GM21381 (cell line): ENCODE measurements around the gene POLR2J.
"Not testable (repeated sequence)": the region's sequence is repeated elsewhere in the genome, so short reads cannot be mapped to it uniquely, and the experiment has no call there.

ENCODE experiments used
- ATAC-seq: cut with Tn5 transposase; IDR thresholded peaks from one replicate; pipeline ENCODE4 v1.9.1; 2021; ENCODE audit warnings: mild to moderate bottlenecking, moderate library complexity; ENCODE audit not compliant: unreplicated experiment

POLR2J gene

DNA sequence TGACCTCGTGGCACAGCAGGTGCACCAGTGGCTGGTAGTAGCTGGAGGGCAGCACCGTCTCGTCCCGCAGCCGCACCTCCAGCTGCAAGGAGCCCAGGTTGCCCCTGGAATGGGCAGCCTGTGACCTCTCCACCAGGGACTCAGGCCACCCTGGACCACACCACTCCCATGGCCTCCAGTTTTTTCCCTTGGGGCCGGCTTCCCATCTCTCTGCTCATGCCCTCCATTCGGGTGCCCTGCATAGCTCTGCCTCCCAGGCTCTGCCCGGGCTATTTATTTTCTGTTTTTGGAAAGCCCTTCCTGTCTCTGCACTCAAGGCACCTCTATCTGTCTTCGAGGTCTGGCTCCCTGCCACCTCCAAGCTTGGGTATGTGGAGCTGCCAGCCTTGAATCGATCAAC is 18.1 kb upstream of the POLR2J start:
- ATAC-seq = not testable (repeated sequence)

DNA sequence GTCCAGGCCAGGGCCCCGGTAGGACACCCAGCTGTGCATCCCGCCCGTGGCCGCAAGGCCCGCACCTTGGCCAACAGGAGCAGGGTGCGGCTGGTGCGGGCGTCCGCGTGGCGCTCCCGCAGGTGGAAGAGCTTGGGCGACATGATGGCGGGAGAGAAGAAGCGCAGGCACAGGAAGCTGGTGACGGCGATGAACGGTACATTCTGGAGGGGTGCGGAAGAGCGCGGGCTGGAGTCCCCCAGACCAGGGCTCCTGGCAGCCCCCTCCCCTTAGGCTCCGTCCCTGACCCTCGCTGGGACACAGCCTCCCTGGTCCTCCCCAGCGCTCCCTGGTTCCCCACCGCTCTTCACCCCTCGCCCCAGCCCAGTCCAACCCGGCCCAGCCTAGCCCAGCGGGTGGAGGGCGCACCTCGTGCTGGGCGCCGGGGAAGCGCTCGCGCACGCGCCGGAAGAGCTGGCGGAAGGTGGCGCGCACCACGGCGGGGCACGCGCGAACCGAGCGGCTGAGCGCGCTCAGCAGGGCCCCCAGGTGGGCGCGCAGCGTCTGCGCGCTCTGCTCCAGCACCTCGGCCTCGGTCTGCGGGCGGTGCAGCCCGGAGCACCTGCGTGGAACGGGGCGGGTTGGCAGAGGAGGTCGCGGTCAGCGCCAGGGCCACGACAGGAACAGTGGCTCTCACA is 15.9 kb upstream of the POLR2J start:
- ATAC-seq = peak; percentile 65

DNA sequence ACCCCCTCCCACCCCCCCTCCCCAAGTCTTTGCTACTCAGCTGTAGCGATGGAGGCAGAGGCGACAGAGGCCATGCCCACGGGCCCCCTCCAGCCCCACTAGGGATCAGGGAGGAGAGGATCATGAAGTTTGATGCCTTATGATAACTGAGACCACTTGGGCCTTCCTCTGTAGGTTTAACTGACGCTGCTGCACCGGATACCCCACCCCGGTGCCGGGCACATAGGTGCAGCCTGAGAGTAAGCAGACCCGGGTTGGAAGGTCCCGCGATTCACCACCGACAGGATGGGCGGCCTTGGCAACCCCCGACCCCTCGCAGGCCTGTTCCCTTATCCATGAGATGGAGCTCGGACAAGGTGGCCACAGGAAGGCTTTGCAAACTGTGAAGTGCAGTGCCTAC is 15.3 kb upstream of the POLR2J start:
- ATAC-seq = not testable (repeated sequence)

DNA sequence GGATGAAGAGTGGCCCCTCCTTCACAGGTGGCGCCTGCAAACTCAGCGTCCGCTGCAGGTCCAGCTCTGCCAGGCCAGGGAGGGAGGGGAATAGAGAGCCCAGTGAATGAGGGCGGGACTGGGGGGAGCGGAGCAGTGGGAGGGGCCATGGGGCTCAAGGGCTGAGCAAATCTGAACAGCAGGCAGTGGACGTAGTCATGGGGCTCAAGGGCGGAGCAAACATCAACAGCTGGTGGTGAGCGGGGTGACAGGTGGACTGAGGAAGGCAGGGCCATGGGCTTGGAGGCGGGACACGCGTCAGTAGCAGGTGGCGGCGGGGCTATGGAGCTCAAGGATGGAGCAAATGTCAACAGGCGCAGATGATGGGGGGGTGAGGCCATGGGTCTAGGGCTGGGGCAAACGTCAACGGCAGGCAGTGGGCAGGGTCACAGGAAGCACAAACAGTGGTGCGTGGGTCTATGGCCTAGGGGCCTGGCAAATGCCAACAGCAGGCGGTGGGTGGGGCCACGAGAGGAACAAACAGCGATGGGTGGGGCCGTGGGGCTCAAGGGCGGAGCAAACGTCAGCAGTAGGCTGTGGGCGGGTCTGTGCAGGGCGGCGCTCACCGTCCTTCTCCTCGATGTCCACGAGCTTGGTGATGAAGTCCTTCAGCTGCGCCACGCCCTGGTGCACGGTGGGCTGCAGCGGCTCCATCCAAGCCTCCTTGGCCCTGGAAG is 14.7 kb upstream of the POLR2J start:
- ATAC-seq = peak; percentile 31

DNA sequence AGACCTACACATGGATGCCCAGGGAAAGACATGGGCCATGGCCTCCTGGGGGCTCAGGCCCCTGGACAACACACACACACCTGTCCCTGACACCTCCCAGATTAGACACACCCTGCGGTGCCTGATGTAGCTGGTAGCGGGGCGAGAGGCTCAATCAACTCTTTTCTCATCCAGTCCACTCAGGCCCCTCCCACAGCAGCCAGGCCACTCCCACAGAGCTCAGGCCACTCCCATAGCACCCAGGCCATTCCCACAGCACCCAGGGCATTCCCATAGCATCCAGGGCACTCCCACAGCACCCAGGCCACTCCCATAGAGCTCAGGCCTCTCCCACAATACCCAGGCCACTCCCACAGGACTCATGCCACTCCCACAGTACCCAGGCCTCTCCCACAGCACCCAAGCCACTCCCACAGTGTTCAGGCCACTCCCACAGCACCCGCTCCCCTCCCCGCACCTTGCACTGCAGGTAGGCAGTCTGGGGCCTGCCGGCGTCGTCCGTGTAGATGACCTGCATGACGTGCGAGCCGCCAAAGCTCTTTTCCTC is 11.9 kb upstream of the POLR2J start:
- ATAC-seq = peak; percentile 34

DNA sequence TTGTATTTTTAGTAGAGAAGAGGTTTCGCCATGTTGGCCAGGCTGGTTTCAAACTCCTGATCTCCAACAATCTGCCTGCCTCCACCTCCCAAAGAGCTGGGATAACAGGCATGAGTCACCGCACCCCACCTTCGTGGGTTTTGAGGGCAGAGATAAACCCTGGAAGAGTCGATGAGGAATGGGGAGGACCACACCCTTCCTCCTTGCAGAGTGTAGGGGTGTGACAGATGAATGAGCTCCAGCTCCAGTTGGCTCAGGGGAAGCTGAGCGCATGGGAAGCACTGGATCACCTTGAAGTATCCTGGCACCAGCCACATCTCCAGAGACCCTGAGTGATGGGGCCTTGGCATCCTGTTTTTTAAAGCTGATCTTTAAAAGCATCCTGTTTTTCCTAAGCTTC is 5.6 kb upstream of the POLR2J start:
- ATAC-seq = not testable (repeated sequence)

DNA sequence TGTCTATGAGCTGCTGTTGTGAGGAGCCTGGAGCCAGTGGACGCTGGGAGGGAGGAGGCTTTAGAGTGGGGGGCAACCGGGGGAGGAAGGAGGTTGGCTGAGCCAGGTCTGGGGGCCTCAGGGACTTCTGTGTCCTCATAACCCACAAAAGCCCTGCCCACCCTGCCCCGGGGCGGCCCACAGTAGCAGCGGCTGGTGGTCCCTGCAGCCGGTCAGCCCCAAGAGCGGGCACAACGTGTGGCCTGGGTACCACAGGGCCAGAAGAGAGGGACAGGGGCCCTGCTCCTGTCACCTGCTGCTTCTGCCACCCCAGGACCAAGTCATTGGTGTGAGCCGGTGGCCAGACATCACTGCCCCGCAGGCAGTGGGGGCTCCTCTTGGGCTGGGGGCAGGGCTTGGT is 3.2 kb upstream of the POLR2J start:
- not testable (repeated sequence) for ATAC-seq

DNA sequence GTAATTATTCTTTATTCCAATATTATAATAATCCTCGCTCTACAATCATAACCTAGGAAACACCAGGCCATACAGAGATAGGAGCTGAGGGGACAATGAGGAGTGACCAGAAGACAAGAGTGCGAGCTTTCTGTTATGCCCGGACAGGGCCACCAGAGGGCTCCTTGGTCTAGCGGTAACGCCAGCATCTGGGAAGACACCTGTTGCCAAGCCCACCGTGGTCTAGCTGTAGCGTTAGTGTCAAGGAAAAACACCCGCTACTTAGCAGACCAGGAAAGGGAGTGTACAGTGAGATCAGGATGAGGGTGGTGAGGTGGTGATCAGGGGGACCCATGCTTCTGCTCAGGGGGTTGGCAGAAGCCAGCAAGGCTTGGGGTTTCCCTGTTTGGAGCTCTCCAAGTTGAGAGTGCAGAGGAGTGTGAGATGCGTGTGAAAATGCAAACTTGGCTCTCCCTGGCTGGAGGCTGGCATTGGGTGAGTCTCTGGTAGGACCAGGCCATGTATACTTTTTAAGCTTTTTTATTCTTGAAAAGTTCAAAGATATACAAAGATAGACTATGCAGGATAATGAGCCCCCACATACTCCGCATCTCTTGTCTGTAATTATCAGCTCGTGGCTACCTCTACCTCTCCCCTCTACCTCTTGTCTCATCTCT is 1.4 kb upstream of the POLR2J start:
- not testable (repeated sequence) for ATAC-seq

DNA sequence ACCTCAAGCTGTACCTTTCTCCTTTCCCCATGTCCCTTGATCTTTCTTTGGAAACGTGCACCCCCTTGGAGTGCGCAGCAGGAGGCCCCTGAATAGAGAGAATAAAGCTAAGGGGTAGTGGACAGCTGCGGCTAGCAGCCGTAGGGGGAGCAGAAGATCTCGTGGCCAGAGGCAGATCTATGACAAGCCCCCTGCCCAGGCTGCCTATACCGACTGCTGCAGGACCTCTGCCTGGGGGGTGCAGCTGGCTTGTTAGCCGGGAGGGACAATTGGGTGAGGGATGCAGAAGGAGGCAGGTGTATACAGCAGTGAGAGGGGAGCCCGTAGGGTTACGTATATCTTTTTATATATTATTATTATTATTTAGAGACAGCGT is 475 bp upstream of the POLR2J start:
- ATAC-seq = peak; percentile 28

DNA sequence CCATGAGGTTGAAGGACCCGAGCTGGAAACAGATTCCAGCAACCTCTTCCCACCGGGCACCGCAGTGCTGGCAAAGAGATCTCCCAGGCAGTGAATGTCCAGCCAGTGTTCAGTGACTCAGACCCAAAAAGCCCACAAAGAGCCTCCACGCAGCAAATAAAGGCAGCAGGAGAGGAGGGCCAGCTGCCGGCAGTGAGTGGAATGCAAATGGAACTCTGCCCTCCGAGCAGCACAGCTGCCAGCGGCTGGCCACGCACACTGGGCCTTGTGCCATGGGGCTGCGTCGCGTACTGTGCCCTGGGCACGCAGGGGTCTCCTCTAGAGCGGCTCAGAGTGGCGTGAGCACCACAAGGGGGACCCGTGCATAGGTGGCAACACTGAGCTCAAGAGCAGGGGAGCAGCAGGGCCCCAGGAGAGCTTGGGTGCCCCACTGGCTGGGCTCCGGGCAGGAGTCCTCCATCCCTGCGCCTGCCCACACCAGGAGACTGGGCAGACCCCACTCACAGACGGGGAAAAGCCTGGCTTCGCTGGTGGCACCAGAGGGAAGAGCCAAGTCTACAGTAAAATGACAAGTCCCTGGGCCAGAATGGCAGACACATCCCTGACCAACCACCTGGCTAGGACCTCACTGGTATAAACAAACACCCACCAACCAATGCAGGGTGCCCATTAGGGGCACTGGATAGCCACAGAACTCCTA is 3.8 kb downstream of the POLR2J start:
- ATAC-seq = not testable (repeated sequence)

DNA sequence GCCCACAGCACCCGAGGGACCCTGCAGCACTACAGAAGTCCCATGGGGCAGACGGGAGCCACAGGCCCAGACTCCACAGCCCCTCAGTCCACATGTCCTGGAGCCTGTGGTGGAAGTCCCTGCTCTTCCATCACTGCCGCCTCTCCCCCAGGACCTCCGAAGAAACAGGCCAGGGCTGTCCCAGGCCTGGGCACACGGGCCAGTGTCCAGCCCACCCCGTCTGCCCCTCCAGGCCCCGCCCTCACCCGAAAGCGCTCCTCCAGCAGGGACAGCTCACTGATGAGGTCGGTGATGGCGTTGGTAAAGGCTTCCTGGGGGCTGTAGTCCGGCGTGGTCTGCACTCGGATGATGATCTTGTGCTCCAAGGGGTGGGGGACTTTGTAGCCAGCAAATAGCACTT is 4.6 kb downstream of the POLR2J start:
- ATAC-seq = not testable (repeated sequence)

DNA sequence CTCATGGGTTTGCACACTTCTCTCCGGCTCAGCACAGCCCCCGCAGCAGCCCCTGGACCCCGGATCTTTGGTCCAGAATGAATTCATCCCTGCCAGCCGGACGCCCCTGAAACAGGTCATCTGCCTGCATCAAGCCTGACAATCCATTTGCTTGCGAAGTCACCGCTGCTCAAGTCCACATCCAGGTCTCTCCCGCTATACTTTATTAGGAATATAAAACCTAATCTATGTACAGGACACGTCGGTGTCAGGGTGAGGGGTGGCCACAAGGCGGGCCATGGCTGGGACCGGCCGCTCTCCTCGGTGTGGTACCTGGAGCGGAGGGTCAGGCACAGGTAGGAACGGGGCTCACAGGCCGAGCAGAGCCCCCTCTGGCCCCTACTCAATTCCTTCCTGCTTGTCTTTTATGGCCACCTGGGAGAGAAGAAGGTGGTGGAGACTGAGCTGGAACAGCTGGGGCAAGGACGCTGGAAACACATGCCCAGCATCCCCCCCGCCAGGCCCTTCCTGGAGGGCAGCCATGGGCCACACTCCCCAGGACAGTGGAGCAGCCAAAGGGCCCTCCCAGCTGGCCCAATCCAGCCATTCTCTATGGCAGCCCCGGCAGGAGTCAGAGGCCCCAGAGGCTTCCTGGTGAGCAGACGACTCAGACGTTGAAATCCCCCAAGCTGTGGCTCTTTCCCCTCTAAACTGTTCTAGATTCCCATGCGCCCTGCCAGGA is 5.3 kb downstream of the POLR2J start:
- ATAC-seq = no peak

DNA sequence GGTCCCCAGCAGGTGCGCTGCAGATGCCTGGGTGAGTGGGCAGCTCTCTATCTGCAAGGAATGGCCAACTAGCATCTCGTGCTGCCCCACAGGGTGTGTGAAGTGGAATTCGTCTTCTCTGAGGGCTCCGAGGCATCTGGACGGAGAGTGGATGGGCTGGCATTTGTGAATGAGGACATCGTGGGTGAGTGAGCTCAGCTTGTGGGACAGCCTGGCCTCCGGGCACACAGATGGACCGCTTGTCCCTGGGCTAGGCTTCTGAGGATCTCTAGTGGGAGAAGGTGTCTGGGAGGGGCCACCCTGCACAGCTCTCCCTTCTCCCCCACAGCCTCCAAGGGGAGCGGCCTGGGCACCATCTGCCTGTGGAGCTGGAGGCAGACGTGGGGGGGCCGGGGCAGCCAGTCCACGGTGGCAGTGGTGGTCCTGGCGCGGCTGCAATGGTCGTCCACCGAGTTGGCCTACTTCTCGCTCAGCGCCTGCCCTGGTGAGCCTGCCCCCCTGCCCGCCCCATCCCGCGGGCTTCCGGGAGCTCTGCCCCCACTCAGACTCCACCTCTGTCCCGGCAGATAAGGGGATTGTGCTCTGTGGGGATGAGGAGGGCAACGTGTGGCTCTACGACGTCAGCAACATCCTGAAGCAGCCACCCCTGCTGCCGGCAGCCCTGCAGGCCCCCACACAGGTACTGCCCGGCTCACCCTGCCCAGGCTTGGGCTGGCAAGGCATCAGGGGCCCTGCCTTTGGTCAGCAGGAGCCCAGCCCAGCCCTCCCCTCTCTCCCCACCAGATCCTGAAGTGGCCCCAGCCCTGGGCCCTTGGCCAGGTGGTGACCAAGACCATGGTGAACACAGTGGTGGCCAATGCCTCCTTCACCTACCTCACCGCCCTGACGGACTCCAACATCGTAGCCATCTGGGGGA is 6.3 kb downstream of the POLR2J start:
- no peak for ATAC-seq

DNA sequence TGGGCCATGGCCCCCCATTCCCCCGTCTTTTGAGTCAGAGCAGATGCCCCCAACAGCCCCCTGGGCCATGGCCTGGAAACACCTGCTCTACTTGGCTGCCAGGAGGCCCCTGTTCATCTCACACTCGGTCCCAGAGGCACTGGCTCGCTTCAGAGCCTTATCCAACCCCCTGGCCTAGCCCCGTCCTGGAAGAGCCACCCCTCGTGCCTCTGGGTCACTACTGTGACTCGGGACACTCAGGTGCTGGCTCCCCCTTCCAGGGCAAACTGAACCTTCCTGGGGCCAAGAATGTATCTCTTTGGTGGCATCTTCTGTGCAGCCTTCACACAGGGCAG is 7.0 kb downstream of the POLR2J start:
- ATAC-seq = no peak

DNA sequence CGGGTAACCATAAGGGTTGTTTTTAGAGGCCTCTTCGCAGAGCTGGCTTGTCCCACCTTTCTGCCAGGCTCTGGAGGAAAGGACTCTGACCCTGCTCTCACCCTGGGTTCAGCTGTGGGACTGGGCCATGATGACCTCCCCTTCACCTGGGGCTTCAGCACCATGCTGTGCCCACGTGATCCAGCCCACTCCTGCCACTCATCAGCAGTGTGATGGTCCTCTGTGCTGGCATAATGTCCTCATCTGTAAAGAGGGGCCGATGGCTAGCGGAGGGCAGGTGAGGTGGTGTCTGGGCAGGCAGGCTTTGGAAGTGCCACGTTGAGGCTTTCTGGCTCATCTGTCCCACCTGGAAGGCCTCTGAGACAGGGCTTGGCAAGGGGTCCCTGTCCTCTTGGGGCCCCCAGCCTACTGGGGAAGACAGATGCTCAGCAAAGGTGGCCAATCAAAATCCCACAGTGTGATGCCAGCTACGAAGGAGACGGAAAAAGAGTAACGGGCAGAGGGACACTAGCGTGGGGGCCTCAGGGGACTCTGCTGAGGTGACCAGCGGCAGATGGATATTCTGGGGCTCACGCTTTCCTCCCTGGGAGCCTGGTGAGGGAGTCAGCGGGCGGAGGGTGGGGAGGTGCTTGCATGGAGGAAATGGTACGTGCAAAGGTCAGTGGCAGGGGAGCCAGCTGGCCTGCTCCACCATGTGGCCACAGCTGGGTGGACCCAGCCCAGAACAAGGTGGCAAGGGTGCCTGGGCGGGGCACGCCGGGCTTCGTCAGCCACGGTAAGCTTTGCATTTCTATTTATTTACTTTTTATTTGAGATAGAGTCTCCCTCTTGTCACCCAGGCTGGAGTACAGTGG is 8.5 kb downstream of the POLR2J start:
- ATAC-seq = no peak

DNA sequence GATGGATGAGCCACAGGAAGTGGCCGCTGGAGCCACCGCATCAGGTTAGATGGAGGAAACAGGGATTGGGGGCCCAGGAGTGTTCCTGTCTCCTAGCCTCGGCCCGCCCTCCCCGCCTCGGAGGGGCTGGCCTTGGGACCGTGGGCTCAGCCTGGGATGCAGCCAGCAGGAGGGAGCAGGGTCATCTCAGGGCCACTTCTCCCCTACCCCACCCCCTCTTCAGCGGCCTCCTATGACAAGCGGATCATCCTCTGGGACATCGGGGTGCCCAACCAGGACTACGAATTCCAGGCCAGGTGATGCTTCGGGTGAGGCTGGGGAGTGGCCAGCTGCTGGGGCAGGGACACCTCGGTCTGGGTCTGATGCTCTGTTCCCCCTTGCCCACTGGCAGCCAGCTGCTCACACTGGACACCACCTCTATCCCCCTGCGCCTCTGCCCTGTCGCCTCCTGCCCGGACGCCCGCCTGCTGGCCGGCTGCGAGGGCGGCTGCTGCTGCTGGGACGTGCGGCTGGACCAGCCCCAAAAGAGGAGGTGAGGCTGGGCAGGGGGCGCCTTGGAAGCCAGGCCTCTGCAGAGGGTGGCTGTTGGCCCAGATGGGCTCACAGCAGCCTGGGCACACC is 9.3 kb downstream of the POLR2J start:
- ATAC-seq = no peak

DNA sequence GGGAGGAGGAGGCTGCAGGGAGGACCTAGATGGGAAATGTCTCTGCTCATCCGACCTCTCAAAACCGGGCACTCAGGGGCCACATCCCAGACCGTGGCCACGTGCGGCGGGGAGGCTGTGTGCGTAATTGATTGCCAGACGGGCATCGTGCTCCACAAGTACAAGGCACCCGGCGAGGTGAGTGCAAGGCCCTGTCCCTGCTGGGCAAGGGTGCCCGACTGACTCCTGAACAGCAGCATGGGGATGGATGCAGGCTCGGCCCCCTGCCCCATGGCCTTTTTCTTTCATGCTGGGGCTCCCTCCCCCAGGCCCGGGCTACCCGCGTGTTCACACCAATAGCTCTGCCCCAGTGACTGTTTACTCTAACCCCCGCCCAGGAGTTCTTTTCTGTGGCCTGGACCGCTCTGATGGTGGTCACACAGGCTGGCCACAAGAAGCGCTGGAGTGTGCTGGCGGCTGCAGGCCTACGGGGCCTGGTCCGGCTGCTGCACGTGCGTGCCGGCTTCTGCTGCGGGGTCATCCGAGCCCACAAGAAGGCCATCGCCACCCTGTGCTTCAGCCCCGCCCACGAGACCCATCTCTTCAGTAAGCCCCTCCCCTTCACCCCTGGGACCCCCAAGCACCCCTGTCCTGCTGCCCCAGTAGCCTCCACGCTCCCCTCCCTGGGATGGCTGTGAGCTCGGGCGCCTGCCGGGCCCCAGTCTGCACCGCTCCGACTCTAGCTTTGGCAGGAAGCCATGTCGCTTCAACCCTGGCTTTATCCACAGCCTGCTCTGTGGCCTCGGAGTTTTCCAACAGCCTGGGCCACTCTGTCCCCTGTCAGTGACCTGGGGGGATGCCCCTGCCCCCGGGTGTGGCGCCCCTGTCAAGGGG is 10.0 kb downstream of the POLR2J start:
- no peak for ATAC-seq
